H9 (cell line): ENCODE measurements around the gene MYCBP2. TPM values are rescaled to one million over a fixed set of nuclear protein-coding genes. Genes with fewer than 3 reads are reported as not detected.

ENCODE experiments used
- DNase-seq: peaks from one replicate; pipeline ENCODE4 v3.0.0-alpha.2; 2017
- H2AFZ ChIP-seq: one replicate; pipeline ENCODE4 v1.6.1; 2013; ENCODE audit warnings: mild to moderate bottlenecking, low read length, control low read depth, moderate library complexity
- H2AK5ac ChIP-seq: 2 replicates; pipeline ENCODE4 v1.6.1; 2013; ENCODE audit warnings: low read length, control low read depth, mixed read lengths; ENCODE audit not compliant: insufficient read length
- H2BK120ac ChIP-seq: one replicate; pipeline ENCODE4 v1.6.1; 2013; ENCODE audit warnings: low read depth, mild to moderate bottlenecking, low read length, control low read depth, inconsistent platforms; ENCODE audit not compliant: poor library complexity, severe bottlenecking
- H2BK12ac ChIP-seq: 2 replicates; pipeline ENCODE4 v1.6.1; 2013; ENCODE audit warnings: low read length, control low read depth, mixed read lengths, low read depth; ENCODE audit not compliant: insufficient read length
- H2BK15ac ChIP-seq: 2 replicates; pipeline ENCODE4 v1.6.1; 2013; ENCODE audit warnings: low read depth, low read length, control low read depth
- H2BK20ac ChIP-seq: one replicate; pipeline ENCODE4 v1.6.1; 2013; ENCODE audit warnings: low read depth, mild to moderate bottlenecking, low read length, control low read depth, inconsistent platforms; ENCODE audit not compliant: poor library complexity, severe bottlenecking
- H2BK5ac ChIP-seq: 2 replicates; pipeline ENCODE4 v1.6.1; 2013; ENCODE audit warnings: low read length, control low read depth, mixed read lengths; ENCODE audit not compliant: insufficient read length
- H3K14ac ChIP-seq: 2 replicates; pipeline ENCODE4 v1.6.1; 2013; ENCODE audit warnings: low read length, control low read depth; ENCODE audit not compliant: insufficient read depth
- H3K18ac ChIP-seq: 2 replicates; pipeline ENCODE4 v1.6.1; 2013; ENCODE audit warnings: low read depth, mild to moderate bottlenecking, mixed read lengths, low read length, control low read depth; ENCODE audit not compliant: insufficient read length
- H3K23ac ChIP-seq: 2 replicates; pipeline ENCODE4 v1.6.1; 2013; ENCODE audit warnings: low read length, control low read depth, mixed read lengths, low read depth; ENCODE audit not compliant: insufficient read length
- H3K23me2 ChIP-seq: 2 replicates; pipeline ENCODE4 v1.6.1; 2013; ENCODE audit warnings: low read depth, mild to moderate bottlenecking, mixed read lengths, low read length, control low read depth; ENCODE audit not compliant: insufficient read length, poor library complexity, severe bottlenecking
- H3K27ac ChIP-seq: 2 replicates; pipeline ENCODE4 v1.5.1; 2013; ENCODE audit warnings: low read length, control low read depth, mixed read lengths, low read depth; ENCODE audit not compliant: insufficient read length
- H3K27me3 ChIP-seq: 2 replicates; pipeline ENCODE4 v1.6.1; 2013; ENCODE audit warnings: low read length, control low read depth, inconsistent platforms; ENCODE audit not compliant: insufficient read depth
- H3K4ac ChIP-seq: 2 replicates; pipeline ENCODE4 v1.6.1; 2013; ENCODE audit warnings: low read depth, mild to moderate bottlenecking, control low read depth, inconsistent platforms, low read length, moderate library complexity
- H3K4me1 ChIP-seq: 2 replicates; pipeline ENCODE4 v1.6.1; 2013; ENCODE audit warnings: low read length, control low read depth, inconsistent platforms; ENCODE audit not compliant: insufficient read depth
- H3K4me2 ChIP-seq: 2 replicates; pipeline ENCODE4 v1.6.1; 2013; ENCODE audit warnings: low read length, control low read depth, mixed read lengths; ENCODE audit not compliant: insufficient read length, insufficient read depth
- H3K56ac ChIP-seq: 2 replicates; pipeline ENCODE4 v1.6.1; 2013; ENCODE audit warnings: low read depth, mild to moderate bottlenecking, mixed read lengths, low read length, control low read depth; ENCODE audit not compliant: insufficient read length
- H3K79me1 ChIP-seq: 2 replicates; pipeline ENCODE4 v1.6.1; 2013; ENCODE audit warnings: low read depth, mild to moderate bottlenecking, moderate library complexity, low read length, control low read depth, inconsistent platforms; ENCODE audit not compliant: insufficient read depth, poor library complexity, severe bottlenecking
- H3K79me2 ChIP-seq: 2 replicates; pipeline ENCODE4 v1.6.1; 2013; ENCODE audit warnings: low read length, control low read depth, inconsistent platforms; ENCODE audit not compliant: insufficient read depth
- H3K9ac ChIP-seq: 2 replicates; pipeline ENCODE4 v1.6.1; 2013; ENCODE audit warnings: low read length, control low read depth, mixed read lengths; ENCODE audit not compliant: insufficient read length; ENCODE audit errors: extremely low read depth
- H3K9me3 ChIP-seq: one replicate; pipeline ENCODE4 v1.6.1; 2013; ENCODE audit warnings: low read depth, low read length, inconsistent platforms; ENCODE audit not compliant: control insufficient read depth
- H3T11ph ChIP-seq: one replicate; pipeline ENCODE4 v1.6.1; 2013; ENCODE audit warnings: mild to moderate bottlenecking, low read length, control low read depth, inconsistent platforms
- H4K20me1 ChIP-seq: one replicate; pipeline ENCODE4 v1.6.1; 2013; ENCODE audit not compliant: control insufficient read depth, insufficient read length, insufficient read depth
- H4K5ac ChIP-seq: 2 replicates; pipeline ENCODE4 v1.6.1; 2013; ENCODE audit warnings: low read depth, mild to moderate bottlenecking, mixed read lengths, low read length, control low read depth; ENCODE audit not compliant: insufficient read length
- H4K8ac ChIP-seq: replicated peaks from 2 replicates; pipeline ENCODE4 v1.6.1; 2013; ENCODE audit warnings: low read length, control low read depth, mixed read lengths, low read depth; ENCODE audit not compliant: insufficient read length
- H4K91ac ChIP-seq: 2 replicates; pipeline ENCODE4 v1.6.1; 2013; ENCODE audit warnings: low read depth, mild to moderate bottlenecking, moderate library complexity, mixed read lengths, low read length, control low read depth; ENCODE audit not compliant: insufficient read length
- H3K27ac Mint-ChIP-seq, 3 experiments: 2 replicates in 2 of 3; 3 replicates in 1 of 3; pipeline ENCODE4 v1.8.0; 2020 to 2021; ENCODE audit warnings: mixed read lengths in 3 of 3, mild to moderate bottlenecking in 1 of 3, moderate library complexity in 1 of 3
- H3K27me3 Mint-ChIP-seq: 2 replicates; pipeline ENCODE4 v1.8.0; 2021; ENCODE audit warnings: low read depth, mild to moderate bottlenecking, moderate library complexity, mixed read lengths
- H3K36me3 Mint-ChIP-seq, 3 experiments: 2 replicates in 2 of 3; 3 replicates in 1 of 3; pipeline ENCODE4 v1.8.0; 2020 to 2021; ENCODE audit warnings: low read depth in 3 of 3, mixed read lengths in 3 of 3; ENCODE audit not compliant: insufficient read depth in 1 of 3
- H3K4me1 Mint-ChIP-seq, 2 experiments: 2 replicates each; pipeline ENCODE4 v1.8.0; 2020; ENCODE audit warnings: mixed read lengths in 2 of 2
- H3K4me3 Mint-ChIP-seq, 2 experiments: 2 replicates in 1 of 2; 3 replicates in 1 of 2; pipeline ENCODE4 v1.8.0; 2020 to 2021; ENCODE audit warnings: mild to moderate bottlenecking in 2 of 2, mixed read lengths in 2 of 2, moderate library complexity in 1 of 2
- H3K9me3 Mint-ChIP-seq, 2 experiments: 2 replicates in 1 of 2; 3 replicates in 1 of 2; pipeline ENCODE4 v1.8.0; 2020; ENCODE audit warnings: mild to moderate bottlenecking in 2 of 2, mixed read lengths in 2 of 2, moderate library complexity in 1 of 2
- whole genome bisulfite sequencing: extraction: QIAGEN DNeasy Blood & Tissue Kit; methylation state at CpG from one replicate; pipeline ENCODE4 v1.1.7; 2013; ENCODE audit warnings: missing lambda C conversion rate, low lambda C conversion rate, mixed read lengths; ENCODE audit not compliant: insufficient read length; ENCODE audit errors: extremely low coverage; 5-methylcytosine and 5-hydroxymethylcytosine counted together
- total RNA-seq: library from RNA; stranded (reverse); gene quantifications from 2 replicates; pipeline ENCODE4 v1.2.1, GENCODE V29; 2021
- TF ChIP-seq, protein P1 (sequence below): fragments of 200-600 bp; sonication (generic); conservative IDR thresholded peaks from 3 replicates; pipeline ENCODE4 v1.8.0; 2021; ENCODE audit warnings: antibody characterized with exemption, mild to moderate bottlenecking

MYCBP2 gene
- total RNA-seq, 1 experiment from 2014 or later: 32.0 TPM

DNA sequence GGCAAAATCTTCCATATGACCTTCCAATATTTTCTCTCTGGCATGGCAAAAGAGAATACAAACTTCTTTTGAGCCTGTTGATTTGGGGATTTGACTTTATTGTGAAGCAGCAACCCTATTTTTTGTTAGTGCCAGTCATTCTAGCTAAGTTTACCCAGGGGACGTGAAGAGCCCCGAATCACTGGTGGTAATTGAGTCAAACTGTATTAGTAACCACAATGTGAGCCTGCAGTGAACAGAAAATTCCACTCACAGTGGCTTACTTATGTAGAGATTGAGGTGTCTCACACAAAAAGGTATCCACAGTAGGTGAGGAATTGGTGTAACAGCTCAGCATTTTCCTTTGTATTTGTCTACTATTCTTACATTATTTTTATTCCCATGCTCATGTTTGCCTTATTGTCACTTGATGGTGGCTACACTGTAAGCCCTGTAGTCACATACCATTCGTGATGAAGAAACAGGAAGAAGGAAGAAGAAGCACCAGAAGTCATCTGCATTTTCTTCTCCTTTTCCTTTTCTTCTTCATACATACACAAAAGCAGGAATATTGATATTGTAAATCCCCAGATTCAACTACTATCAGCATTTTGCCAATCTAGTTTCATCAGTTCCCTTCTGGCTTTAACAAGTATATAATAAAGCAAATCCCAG is 33.3 kb upstream of the MYCBP2 start:
- WGBS: no CpG with 5 or more reads among the region's 3 CpGs
- no peaks in the 10 kb centered on the region for H3K9me3 ChIP-seq
- H2AK5ac ChIP-seq: no peak overlapping the region
- H3K4ac ChIP-seq: no peak overlapping the region
- H3K79me1 ChIP-seq: no peaks in the 10 kb centered on the region
- no peak overlapping the region for H4K91ac ChIP-seq
- no peak overlapping the region for H2BK5ac ChIP-seq
- TF ChIP-seq, protein P1, sequence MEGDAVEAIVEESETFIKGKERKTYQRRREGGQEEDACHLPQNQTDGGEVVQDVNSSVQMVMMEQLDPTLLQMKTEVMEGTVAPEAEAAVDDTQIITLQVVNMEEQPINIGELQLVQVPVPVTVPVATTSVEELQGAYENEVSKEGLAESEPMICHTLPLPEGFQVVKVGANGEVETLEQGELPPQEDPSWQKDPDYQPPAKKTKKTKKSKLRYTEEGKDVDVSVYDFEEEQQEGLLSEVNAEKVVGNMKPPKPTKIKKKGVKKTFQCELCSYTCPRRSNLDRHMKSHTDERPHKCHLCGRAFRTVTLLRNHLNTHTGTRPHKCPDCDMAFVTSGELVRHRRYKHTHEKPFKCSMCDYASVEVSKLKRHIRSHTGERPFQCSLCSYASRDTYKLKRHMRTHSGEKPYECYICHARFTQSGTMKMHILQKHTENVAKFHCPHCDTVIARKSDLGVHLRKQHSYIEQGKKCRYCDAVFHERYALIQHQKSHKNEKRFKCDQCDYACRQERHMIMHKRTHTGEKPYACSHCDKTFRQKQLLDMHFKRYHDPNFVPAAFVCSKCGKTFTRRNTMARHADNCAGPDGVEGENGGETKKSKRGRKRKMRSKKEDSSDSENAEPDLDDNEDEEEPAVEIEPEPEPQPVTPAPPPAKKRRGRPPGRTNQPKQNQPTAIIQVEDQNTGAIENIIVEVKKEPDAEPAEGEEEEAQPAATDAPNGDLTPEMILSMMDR: no peak
- H4K5ac ChIP-seq: no peak overlapping the region
- H2BK20ac ChIP-seq: no peak overlapping the region
- Mint-ChIP-seq H3K36me3 (no peaks in the 10 kb centered on the region), H3K27ac (no peak overlapping the region), H3K27me3 (no peaks in the 10 kb centered on the region), H3K9me3 (no peaks in the 10 kb centered on the region), H3K4me3 (no peak overlapping the region), H3K4me1 (no peaks in the 10 kb centered on the region)
- no peaks in the 10 kb centered on the region for H3K23me2 ChIP-seq
- no peak overlapping the region for H3K27ac ChIP-seq
- no peak overlapping the region for H2BK120ac ChIP-seq
- H3K14ac ChIP-seq: no peak overlapping the region
- DNase-seq: no peak
- H3K56ac ChIP-seq: no peak overlapping the region
- H2AFZ ChIP-seq: no peak overlapping the region
- H3K79me2 ChIP-seq: no peaks in the 10 kb centered on the region
- no peak overlapping the region for H3K9ac ChIP-seq
- H3T11ph ChIP-seq: no peak overlapping the region
- H2BK15ac ChIP-seq: no peak overlapping the region
- H4K8ac ChIP-seq: no peak overlapping the region
- H4K20me1 ChIP-seq: no peaks in the 10 kb centered on the region
- no peak overlapping the region for H3K18ac ChIP-seq
- no peak overlapping the region for H3K4me2 ChIP-seq
- H3K23ac ChIP-seq: no peak overlapping the region
- no peak overlapping the region for H2BK12ac ChIP-seq
- H3K4me1 ChIP-seq: no peaks in the 10 kb centered on the region
- H3K27me3 ChIP-seq: no peaks in the 10 kb centered on the region
